SIG-M5 (cell line): ENCODE measurements around the gene NUDT7.

ENCODE experiments used
- DNase-seq: peaks from one replicate; lab custom pipeline; 2025; lab: John Stamatoyannopoulos, UW

Gene NUDT7

DNA sequence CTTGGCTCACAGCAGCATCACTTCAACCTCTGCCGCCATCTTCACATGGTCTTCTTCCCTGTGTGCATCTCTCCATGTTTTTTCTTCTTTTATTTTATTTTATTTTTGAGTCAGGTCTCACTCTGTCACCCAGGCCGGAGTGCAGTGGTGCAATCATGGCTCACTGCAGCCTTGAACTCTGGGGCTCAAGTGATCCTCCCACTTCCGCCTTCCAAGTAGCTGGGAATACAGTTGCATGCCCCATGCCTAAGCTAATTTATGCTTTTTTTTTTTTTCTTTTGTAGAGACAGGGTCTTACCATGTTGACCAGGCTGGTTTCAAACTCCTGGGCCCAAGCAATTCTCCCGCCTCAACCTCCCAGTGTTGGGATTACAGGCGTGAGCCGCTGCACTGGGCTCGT lies 1.9 kb downstream of the NUDT7 start:
- DNase-seq: no peak

GRCh38 chr16:77729951-77730350 lies 7.6 kb downstream of the NUDT7 start:
- DNase-seq: no peak

DNA sequence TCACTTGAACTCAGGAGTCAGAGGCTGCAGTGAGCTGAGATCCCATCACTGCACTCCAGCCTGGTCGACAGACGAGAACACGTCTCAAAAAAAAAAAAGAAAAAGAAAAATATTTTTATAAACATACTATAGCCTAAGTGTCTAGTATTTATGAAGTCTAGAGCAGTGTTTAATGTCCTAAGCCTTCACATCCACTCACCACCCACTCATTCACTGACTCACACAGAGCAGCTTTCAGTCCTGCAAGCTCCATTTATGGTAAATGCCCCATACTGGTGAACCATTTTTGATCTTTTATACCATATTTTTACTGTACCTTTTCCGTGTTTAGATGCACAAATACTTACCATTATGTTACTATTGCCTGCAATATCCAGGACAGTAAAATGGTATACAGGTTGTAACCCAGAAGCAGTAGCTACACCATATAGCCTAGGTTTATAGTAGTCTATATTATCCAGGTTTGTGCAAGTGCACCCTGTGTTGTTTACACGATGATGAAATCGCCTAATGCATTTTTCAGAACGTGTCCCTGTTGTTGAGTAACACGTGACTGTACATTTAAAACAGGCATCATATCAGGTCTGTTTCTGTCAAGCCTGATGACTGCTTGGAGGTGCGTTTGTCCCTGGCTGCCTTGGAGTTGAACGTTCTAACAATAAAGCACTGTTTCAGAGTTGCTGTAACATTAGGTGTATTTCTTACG lies 10.1 kb downstream of the NUDT7 start:
- no peak for DNase-seq

DNA sequence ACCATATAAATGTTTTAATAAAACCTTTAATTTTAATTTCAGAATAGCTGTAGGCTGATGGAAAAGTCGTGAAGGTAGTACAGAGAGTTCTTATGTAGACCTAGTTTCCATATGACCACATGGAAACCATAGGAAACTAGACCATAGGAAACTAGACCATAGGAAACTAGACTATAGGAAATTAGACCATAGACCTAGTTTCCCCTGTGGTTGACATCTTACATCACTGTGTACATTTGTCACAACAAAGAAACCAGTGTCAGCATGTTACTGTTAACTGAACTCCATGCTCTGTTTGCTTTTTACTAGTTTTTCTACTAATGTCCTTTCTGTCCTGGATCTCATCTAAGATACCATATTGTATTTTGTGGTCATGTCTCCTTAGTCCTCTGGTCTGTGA lies 14.6 kb downstream of the NUDT7 start:
- DNase-seq: no peak

DNA sequence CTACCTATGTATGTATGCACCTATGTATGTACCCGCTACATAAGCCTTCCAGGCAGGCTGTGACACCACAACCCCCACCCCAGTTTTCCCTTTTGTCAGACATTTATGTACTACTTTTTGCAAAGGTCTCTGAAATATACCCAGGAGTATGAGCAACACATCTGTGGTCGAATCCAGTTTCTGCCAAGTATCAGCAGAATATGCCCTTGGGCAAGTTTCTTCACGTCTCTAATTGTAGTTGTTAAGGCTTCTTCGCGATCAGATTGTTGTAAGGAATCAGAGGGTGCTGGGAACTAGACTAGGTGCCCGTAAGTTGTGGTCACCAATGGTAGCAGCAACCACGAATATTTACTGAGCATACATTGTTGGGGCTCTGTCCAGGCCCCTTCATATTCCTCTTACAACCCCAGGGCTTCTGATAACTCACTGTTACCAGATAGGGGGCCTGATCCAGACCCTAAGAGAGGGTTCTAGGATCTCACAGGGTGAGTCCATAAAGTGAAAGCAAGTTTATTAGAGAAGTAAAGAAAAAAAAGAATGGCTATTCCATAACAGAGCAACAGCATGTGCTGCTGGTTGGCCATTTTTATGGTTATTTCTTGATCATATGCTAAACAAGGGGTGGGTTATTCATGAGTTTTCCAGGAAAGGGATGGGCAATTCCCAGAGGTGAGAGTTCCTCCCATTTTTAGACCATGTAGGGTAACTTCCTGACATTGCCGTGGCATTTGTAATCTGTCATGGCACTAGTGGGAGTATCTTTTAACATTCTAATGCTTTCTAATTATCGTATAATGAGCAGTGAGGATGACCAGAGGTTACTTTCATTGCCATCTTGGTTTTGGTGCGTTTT lies 16.6 kb downstream of the NUDT7 start:
- no peak for DNase-seq

- DNase-seq: no peak
Measured at GRCh38 chr16:77739559-77739892, 17.2 kb downstream of the NUDT7 start.

DNA sequence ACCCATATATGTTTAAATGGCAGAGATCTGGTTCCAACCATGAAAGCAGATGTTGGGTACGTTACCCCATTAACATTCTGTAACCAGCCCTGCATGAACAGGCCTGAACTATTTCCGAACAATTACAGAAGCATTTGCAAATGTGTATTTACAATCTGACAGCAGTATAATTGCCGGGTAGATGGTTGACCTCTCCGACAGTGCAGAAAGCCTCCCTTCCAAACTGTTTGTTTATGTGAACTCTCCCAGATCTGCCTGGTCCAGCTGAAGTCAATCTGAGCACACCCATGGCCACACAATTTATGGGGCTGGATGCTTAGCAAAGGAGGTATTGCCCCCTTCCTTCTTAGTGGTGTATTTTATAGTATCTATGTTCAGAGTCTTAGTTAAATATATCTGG lies 21.8 kb downstream of the NUDT7 start:
- no peak for DNase-seq

DNA sequence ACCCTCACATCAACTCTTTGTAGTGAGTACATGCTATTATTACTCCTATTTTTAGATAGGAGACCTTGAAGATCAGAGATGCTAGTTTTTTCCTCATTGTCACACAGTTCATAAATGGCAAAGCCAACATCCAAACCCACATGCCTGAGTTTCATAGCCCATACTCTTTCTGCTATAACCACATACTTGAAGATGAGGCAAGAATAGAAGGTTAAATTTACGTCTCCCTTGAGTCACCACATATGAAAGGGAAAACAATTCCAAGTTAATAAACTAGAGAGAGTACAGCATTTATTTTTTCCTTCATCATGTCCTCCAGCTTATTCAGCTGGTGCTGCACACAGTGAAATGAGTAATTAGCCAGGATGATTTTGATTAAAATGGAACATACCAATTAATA lies 23.7 kb downstream of the NUDT7 start:
- no peak for DNase-seq

- no peak for DNase-seq
Measured at GRCh38 chr16:77748421-77749005, 26.2 kb downstream of the NUDT7 start.

DNA sequence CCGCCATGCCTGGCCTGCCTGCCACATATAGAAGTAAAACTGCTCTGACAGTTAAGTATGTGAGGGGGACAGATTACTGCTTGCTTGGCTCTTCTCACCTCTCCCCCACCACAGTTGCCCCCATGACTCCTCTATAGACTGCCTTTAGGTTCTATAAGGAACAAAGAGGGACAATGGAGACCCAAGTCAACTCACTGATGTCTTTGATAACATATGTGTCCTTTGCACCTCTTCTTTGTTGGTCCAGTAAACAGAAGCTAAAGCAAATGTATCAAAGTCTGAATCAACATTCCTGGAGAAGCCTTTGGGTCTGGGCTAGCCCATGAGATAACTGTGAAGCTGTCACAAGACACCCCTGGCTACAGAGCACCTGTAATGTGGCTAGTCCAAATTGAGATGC lies 27.1 kb downstream of the NUDT7 start:
- DNase-seq: no peak

GRCh38 chr16:77758046-77758445 lies 35.7 kb downstream of the NUDT7 start:
- no peak for DNase-seq

DNA sequence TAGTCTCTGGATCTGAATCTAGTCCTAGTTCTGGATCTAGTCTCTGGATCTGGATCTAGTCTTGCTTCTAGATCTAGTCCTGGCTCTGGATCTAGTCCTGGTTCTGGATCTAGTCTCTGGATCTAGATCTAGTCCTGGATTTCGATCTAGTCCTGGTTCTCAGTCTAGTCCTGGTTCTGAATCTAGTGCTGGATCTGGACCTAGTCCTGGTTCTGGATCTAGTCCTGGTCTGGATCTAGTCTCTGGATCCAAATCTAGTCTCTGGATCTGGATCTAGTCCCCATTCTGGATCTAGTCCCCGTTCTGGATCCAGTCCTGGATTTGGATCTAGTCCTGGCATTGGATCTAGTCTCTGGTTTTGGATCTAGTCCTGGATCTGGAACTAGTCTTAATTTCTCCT lies 36.2 kb downstream of the NUDT7 start:
- no peak for DNase-seq

DNA sequence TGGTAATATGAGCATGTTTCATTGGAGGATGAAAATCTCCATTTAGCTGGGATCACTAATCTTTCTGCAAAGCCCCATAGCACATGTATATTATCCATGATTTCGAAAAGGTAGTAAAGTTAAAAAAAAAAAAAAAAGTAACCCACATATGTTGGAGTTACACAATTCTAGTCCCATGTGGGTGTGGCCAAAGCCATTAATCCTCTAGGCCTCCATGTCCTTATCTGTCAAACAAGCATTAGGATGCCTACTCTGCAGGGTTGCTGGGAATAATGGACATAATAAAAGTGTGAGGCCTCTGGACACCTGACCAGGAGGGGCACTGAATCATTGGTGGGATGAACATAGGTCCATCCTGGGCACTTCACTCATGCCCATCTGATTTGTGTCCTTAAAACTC lies 36.9 kb downstream of the NUDT7 start:
- no peak for DNase-seq

DNA sequence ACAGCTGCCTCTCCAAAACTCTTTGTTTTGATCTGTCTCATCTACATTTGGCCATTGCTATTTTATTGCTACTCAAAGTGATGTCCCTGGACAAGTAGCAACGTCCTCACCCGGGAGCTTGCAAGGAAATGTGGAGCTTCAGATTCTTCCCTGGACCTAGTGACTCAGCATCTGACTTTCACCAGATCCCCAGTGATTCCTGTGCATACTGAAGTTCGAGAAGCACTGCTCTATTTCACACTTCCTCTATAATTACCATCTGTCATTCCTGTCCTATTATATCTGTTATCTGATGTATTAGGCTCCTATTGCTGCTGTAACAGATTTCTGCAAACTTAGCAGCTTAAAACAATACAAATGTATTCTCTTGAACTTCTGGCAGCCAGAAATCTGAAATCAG lies 37.5 kb downstream of the NUDT7 start:
- DNase-seq: no peak

- DNase-seq: no peak
Measured at GRCh38 chr16:77760800-77761199, 38.5 kb downstream of the NUDT7 start.

DNA sequence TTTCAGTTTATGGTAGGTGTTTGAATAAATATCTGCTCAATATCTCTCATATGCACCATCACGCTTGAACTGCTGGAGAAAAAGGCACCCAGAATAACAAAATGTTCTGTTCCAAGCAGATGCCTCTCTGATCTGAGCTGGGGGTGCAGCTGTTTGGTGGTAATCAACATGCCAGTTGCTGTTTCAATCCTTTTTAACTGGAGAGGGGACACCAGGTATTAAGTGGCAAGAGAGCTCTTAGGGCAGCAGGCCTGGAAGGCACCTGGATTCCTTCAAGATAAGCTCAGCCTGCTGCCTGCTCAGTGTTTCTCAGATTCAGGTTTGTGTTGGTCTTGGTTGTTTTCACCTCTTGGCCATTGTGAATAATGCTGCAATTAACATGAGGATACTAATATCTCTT lies 38.9 kb downstream of the NUDT7 start:
- no peak for DNase-seq

DNA sequence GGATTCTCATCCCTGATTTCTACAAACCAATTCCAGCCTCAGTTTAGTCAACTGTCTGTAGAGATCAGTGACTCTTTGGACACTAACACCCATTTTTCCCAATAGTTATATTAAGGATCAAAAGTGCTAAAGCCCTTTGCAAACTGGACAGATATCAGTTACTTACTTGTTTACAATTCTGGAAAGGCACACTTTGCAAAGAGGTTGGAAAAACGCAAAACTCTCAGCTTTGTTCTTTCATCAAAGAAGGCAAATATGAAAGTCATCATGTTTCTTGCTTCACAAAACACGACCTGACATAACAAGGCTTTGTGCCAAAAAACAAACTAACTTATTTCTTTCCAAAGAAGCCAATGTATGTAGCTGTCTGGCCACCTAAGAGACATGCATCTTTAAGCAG lies 39.9 kb downstream of the NUDT7 start:
- DNase-seq: no peak

GRCh38 chr16:77763994-77764393 lies 41.7 kb downstream of the NUDT7 start:
- no peak for DNase-seq

- no peak for DNase-seq
Measured at GRCh38 chr16:77767211-77767610, 44.9 kb downstream of the NUDT7 start.

GRCh38 chr16:77767826-77768225 lies 45.5 kb downstream of the NUDT7 start:
- DNase-seq: no peak

DNA sequence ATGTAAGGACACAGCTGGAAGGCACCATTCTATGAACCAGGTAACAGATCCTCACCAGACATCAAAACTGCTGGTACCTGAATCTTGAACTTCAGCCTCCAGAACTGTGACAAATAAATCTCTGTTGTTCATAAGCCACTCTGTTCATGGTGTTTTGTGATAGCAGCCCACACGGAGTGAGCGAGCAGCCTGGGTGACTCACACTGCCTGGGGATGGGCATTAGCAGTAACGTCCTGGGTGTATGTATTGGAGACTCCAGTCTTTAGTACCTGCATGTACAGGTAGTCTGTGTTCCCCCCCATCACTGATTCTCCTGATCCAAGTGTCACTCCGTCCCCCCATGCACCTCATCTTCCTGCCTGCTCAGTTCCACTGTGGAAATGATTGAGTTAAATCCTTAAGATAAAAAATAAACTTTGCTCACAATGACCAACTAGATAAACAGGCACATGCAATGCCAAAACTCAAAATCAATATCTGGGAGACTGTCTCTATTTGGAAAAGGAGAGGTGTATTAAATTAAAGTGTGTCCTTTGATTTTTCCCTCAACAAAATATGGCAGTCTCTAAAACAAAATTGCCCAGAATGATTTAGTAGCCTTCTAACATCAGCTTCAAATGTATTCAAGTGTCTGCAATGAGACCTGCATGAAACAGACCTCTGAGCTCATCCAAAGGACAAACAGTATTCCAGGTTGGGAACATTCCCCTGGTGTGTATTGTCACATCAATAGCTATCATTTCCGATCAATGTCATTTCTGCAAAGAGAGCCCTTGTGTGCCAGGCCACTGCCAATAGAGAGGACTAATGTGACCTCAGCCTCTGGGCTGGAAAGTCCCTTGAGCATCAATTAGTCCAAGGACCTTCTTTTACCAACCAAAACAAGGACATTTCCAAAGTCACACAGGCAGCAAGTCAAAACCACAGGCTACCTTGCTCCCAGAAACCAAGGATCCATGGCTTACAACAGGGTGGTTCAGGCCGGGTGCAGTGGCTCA lies 53.9 kb downstream of the NUDT7 start:
- no peak for DNase-seq

- no peak for DNase-seq
Measured at GRCh38 chr16:77777745-77778144, 55.4 kb downstream of the NUDT7 start.
